HEK293T (cell line): Measurements from ENCODE around the gene CBX6.

Experiments used
- CTCF ChIA-PET: fragments of 350-600 bp; formaldehyde crosslinking; extraction: SDS; loops from one replicate; lab custom pipeline; 2021; ENCODE audit warnings: antibody characterized with exemption, inconsistent platforms; lab: Yijun Ruan, JAX
- POLR2A ChIA-PET: fragments of 350-600 bp; formaldehyde crosslinking; extraction: SDS; loops from one replicate; lab custom pipeline; 2020; ENCODE audit warnings: antibody characterized with exemption, inconsistent platforms; lab: Yijun Ruan, JAX
- DNase-seq: peaks from one replicate; pipeline ENCODE4 v3.0.0; 2012; ENCODE audit warnings: mixed read lengths; ENCODE audit errors: extremely low spot score
- ARNT ChIP-seq: fragments of 450-650 bp; IDR thresholded peaks from 2 replicates; pipeline ENCODE4 v1.6.1; 2017; ENCODE audit warnings: mild to moderate bottlenecking
- BHLHE40 ChIP-seq: fragments of 450-650 bp; IDR thresholded peaks from 2 replicates; pipeline ENCODE4 v1.6.1; 2016; ENCODE audit warnings: mild to moderate bottlenecking, moderate library complexity, borderline replicate concordance
- CTBP1 ChIP-seq: fragments of 450-650 bp; IDR thresholded peaks from 2 replicates; pipeline ENCODE4 v1.6.1; 2016; ENCODE audit warnings: borderline replicate concordance
- ELF4 ChIP-seq: fragments of 450-650 bp; IDR thresholded peaks from 2 replicates; pipeline ENCODE4 v1.6.1; 2017; ENCODE audit warnings: antibody characterized with exemption
- FOXA1 ChIP-seq: fragments of 450-650 bp; IDR thresholded peaks from 2 replicates; pipeline ENCODE4 v1.6.1; 2016; ENCODE audit warnings: mild to moderate bottlenecking
- FOXK2 ChIP-seq: fragments of 450-650 bp; IDR thresholded peaks from 2 replicates; pipeline ENCODE4 v1.6.1; 2016; ENCODE audit warnings: mild to moderate bottlenecking
- FOXM1 ChIP-seq: fragments of 450-650 bp; IDR thresholded peaks from 2 replicates; pipeline ENCODE4 v1.6.1; 2017; ENCODE audit warnings: mild to moderate bottlenecking, borderline replicate concordance
- HDGF ChIP-seq: fragments of 450-650 bp; IDR thresholded peaks from 2 replicates; pipeline ENCODE4 v1.6.1; 2017; ENCODE audit warnings: antibody characterized with exemption, borderline replicate concordance
- L3MBTL2 ChIP-seq: fragments of 450-650 bp; conservative IDR thresholded peaks from 2 replicates; pipeline ENCODE4 v1.6.1; 2016; ENCODE audit warnings: mild to moderate bottlenecking
- LEF1 ChIP-seq: fragments of 450-650 bp; IDR thresholded peaks from 2 replicates; pipeline ENCODE4 v1.6.1; 2017; ENCODE audit warnings: mild to moderate bottlenecking, borderline replicate concordance
- NFRKB ChIP-seq: fragments of 450-650 bp; IDR thresholded peaks from 2 replicates; pipeline ENCODE4 v1.6.1; 2016; ENCODE audit warnings: mild to moderate bottlenecking, moderate library complexity
- PKNOX1 ChIP-seq: fragments of 450-650 bp; IDR thresholded peaks from 2 replicates; pipeline ENCODE4 v1.6.1; 2016
- SP1 ChIP-seq: fragments of 450-650 bp; IDR thresholded peaks from 2 replicates; pipeline ENCODE4 v1.6.1; 2017
- SUZ12 ChIP-seq: fragments of 450-650 bp; IDR thresholded peaks from 2 replicates; pipeline ENCODE4 v1.6.1; 2016; ENCODE audit warnings: mild to moderate bottlenecking
- TARDBP ChIP-seq: fragments of 450-650 bp; IDR thresholded peaks from 2 replicates; pipeline ENCODE4 v1.6.1; 2016
- ZNF384 ChIP-seq: fragments of 450-650 bp; IDR thresholded peaks from 2 replicates; pipeline ENCODE4 v1.6.1; 2016

Gene CBX6

GRCh38 chr22:38879108-38879729, 7.2 kb upstream of the CBX6 start:
- CTCF ChIA-PET = interaction anchor here (1.2 kb wide), 1 partner anchor 9 kb away, joined by 4 read pairs; no protein-coding TSS in a partner anchor
- POLR2A ChIA-PET = interaction anchor here (2.0 kb wide), 1 partner anchor 9 kb away, joined by 5 read pairs; no protein-coding TSS in a partner anchor
- DNase-seq = no peak
- no peak for TF ChIP-seq FOXA1
- TF ChIP-seq TARDBP = no peak
- no peak for TF ChIP-seq L3MBTL2
- TF ChIP-seq FOXK2 = no peak
- TF ChIP-seq NFRKB = no peak
- no peak for TF ChIP-seq SUZ12
- no peak for TF ChIP-seq HDGF
- no peak for TF ChIP-seq BHLHE40
- no peak for TF ChIP-seq ARNT
- TF ChIP-seq FOXM1 = no peak
- TF ChIP-seq PKNOX1 = no peak
- no peak for TF ChIP-seq CTBP1

- POLR2A ChIA-PET = no interaction called here
- CTCF ChIA-PET = no interaction called here
- no peak for TF ChIP-seq FOXM1
- no peak for TF ChIP-seq NFRKB
- TF ChIP-seq HDGF = no peak
- no peak for TF ChIP-seq TARDBP
- no peak for TF ChIP-seq BHLHE40
- no peak for TF ChIP-seq L3MBTL2
- TF ChIP-seq LEF1 = no peak
- no peak for TF ChIP-seq CTBP1
- no peak for TF ChIP-seq ZNF384
- TF ChIP-seq SP1 = no peak
- no peak for TF ChIP-seq ELF4
- TF ChIP-seq ARNT = no peak
- TF ChIP-seq FOXK2 = no peak
- DNase-seq = no peak
Measured at GRCh38 chr22:38878001-38878400, 6.0 kb upstream of the CBX6 start.

- ChIA-PET CTCF (no interaction called here), POLR2A (interaction anchor here (0.9 kb wide), 1 partner anchor 30 kb away, joined by 3 read pairs; the partner anchor contains the start of gene NPTXR)
- no peak for DNase-seq
- no peak for TF ChIP-seq FOXA1
Measured at GRCh38 chr22:38874529-38875222, 2.7 kb upstream of the CBX6 start.

GRCh38 chr22:38873469-38874411, 1.7 kb upstream of the CBX6 start:
- peak; percentile 6 for DNase-seq
- no peak for TF ChIP-seq ZNF384
- no peak for TF ChIP-seq NFRKB
- TF ChIP-seq LEF1 = no peak
- TF ChIP-seq SUZ12 = no peak
- TF ChIP-seq L3MBTL2 = no peak
- TF ChIP-seq PKNOX1 = no peak
- no peak for TF ChIP-seq FOXM1
- TF ChIP-seq FOXK2 = no peak
- no peak for TF ChIP-seq FOXA1
- TF ChIP-seq CTBP1 = no peak
- no peak for TF ChIP-seq TARDBP
- TF ChIP-seq HDGF = no peak
- TF ChIP-seq BHLHE40 = no peak
- TF ChIP-seq ELF4 = no peak
- no peak for TF ChIP-seq ARNT
- CTCF ChIA-PET = no interaction called here
- POLR2A ChIA-PET = interaction anchor here (0.7 to 1.4 kb wide), 4 partner anchors 8 to 51 kb away, joined by 3 to 4 read pairs (median 4); partner anchors contain the start of gene NPTXR

GRCh38 chr22:38872831-38873248, 824 bp upstream of the CBX6 start:
- CTCF ChIA-PET = no interaction called here

More at GRCh38 chr22:38872831-38873248, 824 bp upstream of the CBX6 start:
- TF ChIP-seq PKNOX1 (no peak), L3MBTL2 (peak; percentile 44; the same call in 1 of the 2 replicates)
- POLR2A ChIA-PET = interaction anchor here (0.7 to 1.4 kb wide), 3 partner anchors 9 to 52 kb away, joined by 3 to 4 read pairs (median 4); no protein-coding TSS in a partner anchor
- peak; percentile 70 for DNase-seq
